Measurements from ENCODE around the gene SCN10A.

GRCh38 chr3:38755130-38755529 lies 60.9 kb downstream of the SCN10A start:
- TF ChIP-seq BACH1 (tag; IDR thresholded peaks at IDR 0.05) (no peak), ZZZ3 (IDR thresholded peaks at IDR 0.05) (no peak), ZBTB33 (CRISPR knock-in tag; IDR thresholded peaks at IDR 0.05) (no peak), SP1 (CRISPR knock-in tag; IDR thresholded peaks at IDR 0.05) (no peak), SAFB (IDR thresholded peaks at IDR 0.05; ENCODE audit: borderline replicate concordance, low read depth, low read length) (no peak), RFX5 (IDR thresholded peaks at IDR 0.05; ENCODE audit: low read depth, low read length) (no peak)
- TF ChIP-seq, protein P1, sequence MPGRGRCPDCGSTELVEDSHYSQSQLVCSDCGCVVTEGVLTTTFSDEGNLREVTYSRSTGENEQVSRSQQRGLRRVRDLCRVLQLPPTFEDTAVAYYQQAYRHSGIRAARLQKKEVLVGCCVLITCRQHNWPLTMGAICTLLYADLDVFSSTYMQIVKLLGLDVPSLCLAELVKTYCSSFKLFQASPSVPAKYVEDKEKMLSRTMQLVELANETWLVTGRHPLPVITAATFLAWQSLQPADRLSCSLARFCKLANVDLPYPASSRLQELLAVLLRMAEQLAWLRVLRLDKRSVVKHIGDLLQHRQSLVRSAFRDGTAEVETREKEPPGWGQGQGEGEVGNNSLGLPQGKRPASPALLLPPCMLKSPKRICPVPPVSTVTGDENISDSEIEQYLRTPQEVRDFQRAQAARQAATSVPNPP (IDR thresholded peaks at IDR 0.05; ENCODE audit: borderline replicate concordance, insufficient read depth, insufficient read length), result no peak
